Non-pigmented ciliary epithelial cell (primary cell): Measurements from ENCODE around the gene MIPOL1.
"Not testable (repeated sequence)": the region's sequence is repeated elsewhere in the genome, so short reads cannot be mapped to it uniquely, and the experiment has no call there.

Source experiments
- DNase-seq: peaks from one replicate; pipeline ENCODE4 v3.0.0-alpha.2; 2010; ENCODE audit warnings: low read depth

MIPOL1 gene

DNA sequence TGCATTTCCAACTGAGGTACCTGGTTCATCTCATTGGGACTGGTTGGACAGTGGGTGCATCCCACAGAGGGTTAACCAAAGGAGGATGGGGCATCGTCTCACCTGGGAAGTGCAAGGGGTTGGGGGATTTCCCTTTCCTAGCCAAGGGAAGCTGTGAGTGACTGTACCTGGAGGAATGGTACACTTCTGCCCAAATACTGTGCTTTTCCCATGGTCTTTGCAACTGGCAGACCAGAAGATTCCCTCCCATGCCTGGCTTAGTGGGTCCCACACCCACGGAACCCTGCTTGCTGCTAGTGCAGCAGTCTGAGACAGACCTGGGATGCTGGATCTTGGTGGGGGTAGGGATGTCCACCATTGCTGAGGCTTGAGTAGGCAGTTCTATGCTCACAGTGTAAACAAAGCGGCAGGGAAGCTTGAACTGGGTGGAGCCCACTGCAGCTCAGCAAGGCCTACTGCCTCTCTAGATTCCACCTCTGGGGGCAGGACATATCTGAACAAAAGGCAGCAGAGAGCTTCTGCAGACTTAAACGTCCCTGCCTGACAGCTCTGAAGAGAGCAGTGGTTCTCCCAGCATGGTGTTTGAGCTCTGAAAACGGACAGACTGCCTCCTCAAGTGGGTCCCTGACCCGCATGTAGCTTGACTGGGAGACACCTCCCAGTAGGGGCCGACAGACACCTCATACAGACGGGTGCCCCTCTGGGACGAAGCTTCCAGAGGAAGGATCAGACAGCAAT is 9.7 kb upstream of the MIPOL1 start:
- not testable (repeated sequence) for DNase-seq

DNA sequence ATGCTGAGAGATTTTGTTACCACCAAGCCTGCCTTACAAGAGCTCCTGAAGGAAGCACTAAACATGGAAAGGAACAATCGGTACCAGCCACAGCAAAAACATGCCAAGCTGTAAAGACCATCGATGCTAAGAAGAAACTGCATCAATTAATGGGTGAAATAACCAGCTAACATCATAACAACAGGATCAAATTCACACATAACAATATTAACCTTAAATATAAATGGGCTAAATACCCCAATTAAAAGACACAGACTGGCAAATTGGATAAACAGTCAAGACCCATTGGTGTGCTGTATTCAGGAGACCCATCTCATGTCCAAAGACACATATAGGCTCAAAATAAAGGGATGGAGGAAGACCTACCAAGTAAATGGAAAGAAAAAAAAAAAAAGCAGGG is 8.0 kb upstream of the MIPOL1 start:
- DNase-seq: not testable (repeated sequence)

DNA sequence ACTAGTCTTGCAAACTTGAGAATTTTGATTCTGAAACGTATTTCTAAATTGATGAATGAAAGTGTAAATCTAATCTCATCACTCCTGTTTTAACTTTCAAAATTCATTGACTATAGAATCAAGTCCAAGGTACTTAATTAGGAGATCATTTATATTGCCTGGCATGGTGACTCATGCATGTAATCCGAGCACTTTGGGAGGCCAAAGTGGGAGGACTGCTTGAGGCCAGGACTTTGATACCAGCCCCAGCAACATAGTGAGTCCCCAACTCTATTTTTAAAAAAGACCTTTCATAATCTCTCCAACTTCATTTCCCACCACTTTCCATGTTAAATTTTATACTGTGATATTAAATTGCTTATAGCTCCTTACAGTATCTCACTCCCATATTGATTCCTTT is 3.0 kb upstream of the MIPOL1 start:
- no peak for DNase-seq

DNA sequence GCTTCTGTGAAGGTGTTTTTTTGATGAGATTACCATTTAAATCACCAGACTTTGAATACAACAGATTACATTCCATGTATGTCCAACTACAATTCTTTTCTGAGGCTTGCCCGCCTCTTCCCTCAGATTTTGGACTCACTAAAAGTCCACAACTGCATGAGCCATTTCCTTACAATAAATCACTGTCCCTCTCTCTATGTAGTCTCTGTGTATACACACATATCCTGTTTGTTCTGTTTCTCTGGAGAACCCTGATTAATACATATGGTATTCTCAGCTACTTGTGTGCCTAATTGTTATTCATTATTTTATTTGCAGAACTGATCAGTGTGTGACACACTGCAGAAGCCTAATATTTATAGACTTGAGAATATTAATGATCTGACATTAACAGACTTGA is 2.4 kb upstream of the MIPOL1 start:
- no peak for DNase-seq

DNA sequence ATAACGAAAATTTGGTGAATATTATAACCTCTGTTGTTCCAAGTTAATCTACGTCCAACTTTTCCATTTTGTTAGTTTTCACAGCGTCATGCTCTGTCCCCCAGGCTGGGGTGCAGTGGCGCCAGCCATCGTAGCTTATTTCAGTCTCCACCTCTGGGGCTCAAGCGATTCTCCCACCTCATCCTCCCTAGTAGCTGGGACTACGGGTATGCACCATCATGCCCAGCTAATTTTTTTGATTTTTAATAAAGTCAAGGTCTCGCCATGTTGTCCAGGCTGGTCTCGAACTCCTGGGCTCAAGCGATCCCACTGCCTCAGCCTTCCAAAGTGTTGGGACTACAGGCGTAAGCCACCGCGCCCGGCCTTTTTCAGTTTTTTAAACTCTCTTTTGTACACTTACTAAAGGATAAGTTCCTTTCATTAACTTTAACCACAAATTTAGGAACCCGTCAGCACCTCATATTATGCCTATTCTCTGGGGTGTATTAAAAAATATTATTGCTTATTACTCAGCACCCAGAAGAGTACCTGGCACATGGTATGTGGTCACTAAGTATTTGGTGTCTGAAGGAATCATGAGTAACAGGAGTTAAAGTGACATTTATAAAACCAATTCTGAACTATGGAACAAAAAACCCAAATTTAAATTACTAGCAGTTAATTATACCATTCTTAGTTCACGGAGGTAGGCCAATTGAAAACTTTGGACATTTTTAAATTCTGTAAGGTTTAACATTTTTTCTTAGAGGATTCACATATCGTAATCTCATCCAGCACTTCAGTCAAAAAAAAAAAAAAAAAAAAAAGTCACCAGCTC is 925 bp upstream of the MIPOL1 start:
- DNase-seq: no peak

DNA sequence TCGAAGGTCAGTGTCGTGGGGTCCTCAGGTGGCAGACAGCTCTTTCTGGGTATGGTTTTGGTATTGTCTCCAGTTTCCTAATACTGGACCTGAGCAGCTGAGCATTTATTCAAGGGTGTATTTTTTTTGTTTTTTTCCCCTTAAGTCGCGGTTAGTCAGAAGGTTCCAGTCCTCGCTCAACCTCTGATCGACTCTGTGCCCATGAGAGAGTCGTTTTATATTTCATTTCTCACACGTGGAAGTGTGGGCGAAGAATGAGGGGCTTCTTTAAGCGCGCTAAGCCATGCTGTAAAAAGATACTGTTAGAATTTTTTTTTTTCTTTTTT is 499 bp downstream of the MIPOL1 start:
- no peak for DNase-seq

DNA sequence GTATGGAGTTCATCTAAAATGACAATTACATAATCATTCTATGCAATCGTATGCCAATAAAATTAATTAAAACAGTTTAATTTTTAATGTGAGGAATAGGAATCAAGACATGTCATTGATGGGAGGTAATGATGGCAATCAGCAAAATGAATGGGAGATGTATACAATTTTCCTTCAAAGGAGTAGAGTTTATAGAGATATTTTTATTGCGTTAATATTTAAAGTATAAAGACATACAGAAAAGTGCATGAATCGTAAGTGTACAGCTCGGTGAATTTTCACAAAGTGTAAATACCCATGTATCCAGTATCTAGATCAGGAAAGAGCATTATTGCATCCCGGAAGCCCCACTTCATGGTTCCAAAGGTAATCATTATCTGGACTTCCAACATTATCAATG is 1.2 kb downstream of the MIPOL1 start:
- no peak for DNase-seq

DNA sequence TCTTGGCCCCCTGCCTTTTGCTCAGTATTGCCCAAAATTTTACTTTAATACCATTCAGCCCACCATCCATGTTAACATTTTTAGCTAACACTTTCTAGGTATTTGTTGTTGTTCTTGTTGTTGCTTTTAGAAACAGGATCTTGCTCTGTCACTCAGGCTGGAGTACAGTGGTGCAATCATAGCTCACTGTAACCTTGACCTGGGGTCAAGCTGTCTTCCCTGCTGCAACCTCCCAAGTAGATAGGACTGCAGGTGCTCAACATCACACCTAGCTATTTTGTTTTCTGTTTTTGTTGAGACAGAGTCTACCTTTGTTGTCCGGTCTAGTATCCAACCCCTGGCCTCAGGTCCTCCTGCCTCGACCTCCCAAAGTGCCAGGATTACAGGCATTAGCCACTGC is 4.0 kb downstream of the MIPOL1 start:
- DNase-seq: no peak

DNA sequence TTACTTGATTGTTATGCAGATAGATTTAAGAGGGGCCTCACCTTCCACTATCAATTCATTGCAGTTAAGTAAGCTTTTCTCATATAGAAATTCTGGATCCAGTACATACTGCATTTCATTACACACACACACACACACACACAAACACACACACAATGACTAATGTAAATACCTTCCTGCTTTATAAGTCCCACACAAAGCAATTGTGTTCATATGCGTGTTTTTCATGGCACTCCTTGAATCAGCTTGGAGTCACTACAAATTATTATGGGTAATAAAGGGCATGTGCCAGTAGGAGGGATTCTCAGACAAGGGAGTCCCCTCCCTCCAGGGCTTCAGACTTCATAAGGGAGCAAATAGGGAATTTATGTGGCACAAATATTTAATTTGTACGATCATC is 4.5 kb downstream of the MIPOL1 start:
- DNase-seq: no peak

DNA sequence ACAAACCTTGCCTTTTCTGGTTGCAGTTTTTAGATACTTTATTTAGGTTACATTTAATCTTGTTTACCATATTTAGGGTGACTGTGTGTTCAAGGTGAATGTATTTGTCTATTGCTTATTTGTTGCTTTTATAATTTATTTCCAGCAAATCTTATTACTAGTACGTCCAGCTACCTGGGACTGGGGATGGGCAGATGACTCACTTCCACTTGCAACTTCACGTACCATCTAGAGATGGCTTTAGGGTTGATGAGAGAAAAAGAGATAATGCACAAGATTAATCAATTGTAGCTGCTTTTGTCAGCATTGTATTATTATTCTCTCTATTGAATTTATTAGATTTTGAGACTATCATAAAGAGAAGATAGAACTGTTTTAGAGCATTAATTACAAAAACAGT is 5.1 kb downstream of the MIPOL1 start:
- no peak for DNase-seq

DNA sequence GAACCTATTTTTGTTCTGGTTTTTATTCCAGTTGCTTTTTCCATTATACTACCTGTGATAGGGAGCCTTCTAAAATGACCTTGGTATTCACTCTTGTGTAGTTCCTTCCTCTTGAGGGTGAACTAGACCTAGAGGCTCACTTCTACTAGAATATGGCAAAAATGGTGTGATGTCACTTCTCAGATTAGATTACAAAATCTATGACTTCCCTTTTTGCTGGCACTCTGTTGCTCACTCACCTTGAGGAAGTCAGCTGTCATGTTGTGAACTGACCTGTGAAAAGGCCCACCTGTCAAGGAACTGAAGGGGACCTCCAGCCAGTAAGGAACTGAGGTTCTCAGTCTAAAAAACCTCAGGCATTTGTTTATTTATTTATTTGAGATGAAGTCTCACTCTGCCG is 5.7 kb downstream of the MIPOL1 start:
- DNase-seq: no peak

DNA sequence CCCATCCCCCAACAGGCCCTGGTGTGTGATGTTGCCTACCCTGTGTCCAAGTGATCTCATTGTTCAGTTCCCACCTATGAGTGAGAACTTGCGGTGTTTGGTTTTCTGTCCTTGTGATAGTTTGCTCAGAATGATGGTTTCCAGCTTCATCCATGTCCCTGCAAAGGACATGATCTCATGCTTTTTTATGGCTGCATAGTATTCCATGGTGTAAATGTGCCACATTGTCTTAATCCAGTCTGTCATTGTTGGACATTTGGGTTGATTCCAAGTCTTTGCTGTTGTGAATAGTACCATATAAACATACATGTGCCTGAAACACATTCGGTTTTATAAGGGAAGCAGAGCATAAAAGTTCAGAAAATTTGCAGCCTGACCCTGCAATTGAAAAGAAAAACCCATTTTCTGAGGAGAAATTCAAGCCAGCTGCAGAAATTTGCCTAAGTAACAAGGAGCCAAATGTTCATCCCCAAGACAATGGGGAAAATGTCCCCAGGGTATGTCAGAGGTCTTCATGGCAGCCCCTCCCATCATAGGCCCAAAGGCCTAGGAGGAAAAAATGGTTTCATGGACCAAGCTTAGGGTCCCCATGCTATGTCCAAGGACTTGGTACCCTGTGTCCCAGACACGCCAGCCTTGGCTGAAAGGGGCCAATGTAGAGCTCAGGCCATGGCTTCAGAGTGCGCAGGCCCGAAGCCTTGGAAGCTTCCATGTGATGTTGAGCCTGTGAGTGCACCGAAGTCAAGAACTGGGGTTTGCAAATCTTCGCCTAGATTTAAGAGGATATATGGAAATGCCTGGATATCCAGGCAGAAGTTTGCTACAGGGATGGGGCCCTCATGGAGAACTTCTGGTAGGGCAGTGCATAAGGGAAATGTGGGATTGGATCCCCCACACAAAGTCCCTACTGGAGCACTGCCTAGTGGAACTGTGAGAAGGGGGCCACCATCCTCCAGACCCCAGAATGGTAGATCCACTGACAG is 8.2 kb downstream of the MIPOL1 start:
- DNase-seq: not testable (repeated sequence)

DNA sequence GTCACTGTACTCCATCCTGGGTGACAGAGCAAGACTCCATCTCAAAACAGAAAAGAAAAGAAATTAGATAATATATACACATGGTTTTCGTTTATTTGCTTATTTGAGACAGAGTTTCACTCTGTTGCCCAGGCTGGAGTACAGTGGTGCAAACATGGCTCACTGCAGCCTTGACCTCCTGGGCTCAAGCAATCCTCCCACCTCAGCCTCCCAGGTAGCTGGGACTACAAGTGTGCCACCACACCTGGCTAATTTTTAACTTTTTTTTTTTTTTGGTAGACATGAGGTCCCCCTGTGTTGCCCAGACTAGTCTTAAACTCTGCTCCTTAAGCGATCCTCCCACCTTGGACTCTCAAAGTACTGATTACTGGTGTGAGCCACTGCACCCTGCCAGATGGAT is 11.9 kb downstream of the MIPOL1 start:
- DNase-seq: not testable (repeated sequence)

DNA sequence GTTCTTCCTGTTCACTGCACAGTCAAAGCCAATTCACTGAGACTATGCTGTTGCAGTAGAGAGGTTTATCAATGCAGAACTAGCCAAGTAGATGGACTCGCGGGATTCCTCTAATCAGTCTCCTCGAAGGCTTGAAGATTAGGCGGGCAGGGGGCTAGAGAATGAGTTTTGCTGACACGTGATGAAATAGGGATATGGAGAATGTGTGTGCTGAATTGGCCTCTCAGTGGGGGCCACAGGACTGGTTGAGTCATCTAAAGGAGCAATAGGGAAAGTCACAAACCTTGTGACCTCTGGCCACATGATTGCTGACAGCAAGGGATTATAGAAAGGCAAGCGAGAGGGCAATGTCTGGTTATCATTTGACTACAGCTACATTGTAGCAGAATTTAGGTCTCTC is 12.7 kb downstream of the MIPOL1 start:
- DNase-seq: no peak

DNA sequence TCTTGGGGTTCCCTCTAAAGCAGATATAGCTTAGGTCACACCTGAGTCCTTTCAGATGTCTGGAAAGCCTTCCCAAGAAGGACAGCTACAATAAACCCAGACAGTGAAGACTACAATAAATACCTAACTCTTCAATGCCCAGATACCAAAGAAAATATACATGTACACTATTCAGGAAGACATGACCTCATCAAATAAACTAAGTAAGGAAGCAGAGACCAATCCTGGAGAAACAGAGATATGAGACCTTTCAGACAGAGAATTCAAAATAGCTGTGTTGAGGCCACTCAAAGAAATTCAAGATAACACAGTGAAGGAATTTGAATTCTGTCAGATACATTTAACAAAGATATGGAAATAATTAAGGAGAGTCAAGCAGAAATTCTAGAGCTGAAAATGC is 15.3 kb downstream of the MIPOL1 start:
- DNase-seq: no peak

DNA sequence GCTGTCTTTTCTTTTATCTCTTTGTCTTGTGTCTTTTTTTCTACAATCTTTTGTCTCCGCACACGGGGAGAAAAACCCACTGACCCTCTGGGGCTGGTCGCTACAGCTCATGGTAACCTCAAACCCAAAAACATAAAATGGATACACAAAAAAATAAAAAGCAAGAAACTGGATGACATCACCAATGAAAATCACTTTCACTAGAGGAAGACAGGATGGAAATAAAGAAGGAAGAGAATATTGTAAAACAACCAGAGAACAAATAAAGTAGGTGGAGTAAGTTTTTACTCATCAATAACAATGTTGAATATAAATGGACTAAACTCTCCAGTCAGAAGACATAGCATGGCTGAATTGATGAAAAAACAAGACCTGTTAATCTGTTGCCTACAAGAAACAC is 17.6 kb downstream of the MIPOL1 start:
- no peak for DNase-seq

DNA sequence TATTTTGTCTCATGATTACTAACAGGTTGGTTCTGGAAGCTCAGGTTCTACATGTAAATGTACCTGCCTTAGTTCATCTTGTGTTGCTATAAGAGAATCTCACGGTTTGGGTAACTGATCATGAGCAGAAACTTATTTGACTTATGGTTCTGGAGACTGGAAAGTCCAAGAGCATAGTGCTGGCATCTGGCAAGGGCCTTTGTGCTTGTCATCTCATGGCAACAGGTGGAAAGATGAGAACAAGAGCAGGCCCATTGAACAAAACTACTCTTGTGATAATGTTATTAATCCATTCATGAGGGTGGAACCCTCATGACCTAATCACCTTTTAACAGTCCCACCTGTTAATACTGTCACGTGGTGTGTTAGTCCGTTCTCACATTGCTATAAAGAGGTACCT is 23.3 kb downstream of the MIPOL1 start:
- DNase-seq: no peak

DNA sequence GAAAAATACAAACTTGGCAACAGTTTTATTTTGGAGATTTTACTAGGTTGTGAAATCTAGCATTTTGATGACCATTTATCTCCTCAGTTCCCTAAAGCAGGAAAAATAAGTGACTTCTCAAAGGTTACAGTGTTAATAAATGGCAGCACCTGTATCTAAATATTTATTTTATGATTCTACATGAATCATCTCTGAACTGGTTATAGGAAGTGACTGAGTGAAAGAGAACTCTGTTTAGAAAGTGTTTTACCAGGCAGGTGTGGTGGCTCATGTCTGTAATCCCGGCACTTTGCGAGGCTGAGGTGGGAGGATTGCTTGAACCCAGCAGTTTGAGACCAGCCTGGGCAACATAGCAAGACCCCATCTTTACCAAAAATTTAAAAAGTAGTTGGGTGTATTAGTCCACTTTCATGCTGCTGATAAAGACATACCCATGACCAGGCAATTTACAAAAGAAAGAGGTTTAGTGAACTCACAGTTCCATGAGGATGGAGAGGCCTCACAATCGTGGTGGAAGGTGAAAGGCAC is 26.3 kb downstream of the MIPOL1 start:
- no peak for DNase-seq

DNA sequence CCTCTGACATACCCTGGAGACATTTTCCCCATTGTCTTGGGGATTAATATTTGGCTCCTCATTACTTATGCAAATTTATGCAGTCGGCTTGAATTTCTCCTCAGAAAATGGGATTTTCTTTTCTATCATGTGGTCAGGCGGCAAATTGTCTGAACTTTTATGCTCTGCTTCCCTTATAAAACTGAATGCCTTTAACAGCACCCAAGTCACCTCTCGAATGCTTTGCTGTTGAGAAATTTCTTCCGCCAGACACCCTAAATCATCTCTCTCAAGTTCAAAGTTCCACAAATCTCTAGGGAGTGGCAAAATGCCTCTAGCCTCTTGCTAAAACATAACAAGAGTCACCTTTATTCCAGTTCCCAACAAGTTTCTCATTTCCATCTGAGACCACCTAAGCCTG is 27.9 kb downstream of the MIPOL1 start:
- DNase-seq: not testable (repeated sequence)

DNA sequence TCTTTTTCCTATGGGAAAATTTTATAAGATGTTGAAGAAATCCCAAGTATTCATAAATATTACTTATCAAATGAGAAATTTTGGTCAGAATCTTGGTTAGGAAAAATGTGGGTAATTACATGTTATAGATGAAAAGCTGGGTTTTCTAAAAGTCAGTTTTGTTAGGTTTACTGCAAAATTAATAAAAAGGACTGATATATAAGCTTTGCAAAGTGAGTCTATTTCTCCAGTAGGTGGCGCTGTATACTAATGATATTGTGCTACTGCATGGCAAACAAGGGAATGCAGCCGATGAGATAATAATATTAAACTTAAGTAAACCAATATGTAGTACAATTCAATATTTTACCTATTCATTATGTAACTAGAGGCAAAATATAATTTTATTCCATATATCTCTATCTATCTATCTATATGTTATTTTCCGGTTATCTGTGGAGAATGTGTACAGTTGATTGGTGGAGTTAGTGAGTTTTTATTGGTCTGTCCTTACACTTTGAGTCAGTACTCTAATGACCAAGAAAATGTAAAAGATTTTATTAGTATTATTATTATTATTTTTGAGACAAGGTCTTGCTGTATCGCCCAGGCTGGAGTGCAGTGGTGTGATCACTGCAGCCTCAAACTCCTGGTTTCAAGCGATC is 32.9 kb downstream of the MIPOL1 start:
- peak; percentile 40 for DNase-seq

DNA sequence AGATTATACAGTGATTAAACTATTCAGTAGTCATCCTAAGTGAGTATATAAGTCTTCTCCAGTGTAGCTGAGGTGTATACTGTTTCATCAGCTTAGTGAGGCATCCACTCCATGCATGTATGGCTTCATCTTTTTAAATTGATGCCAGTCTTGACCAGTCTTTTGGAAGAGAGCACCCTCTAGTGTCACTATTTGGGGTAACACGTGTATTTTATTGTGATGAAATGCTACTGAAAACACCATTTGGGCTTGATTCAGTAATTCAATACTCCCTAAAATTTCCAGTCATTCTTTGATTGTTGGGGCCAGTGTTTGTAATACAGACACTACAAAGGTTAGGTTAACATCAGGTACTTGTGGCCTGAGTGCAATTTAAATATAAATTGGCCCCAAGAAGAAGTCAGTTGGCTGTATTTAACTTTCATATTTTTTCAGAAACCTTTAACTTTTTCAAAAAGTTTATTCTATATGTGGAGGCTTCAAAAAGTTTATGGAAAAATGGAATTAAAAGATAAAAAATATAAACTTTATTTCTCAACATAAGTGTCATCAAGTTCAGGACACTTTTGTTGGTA is 35.3 kb downstream of the MIPOL1 start:
- DNase-seq: peak; percentile 27
